Transverse colon (tissue), 4 donors: ENCODE results near the gene ACTN4. TPM values are rescaled to one million over a fixed set of nuclear protein-coding genes. Genes with fewer than 3 reads are reported as not detected.

Experiments
- DNase-seq: peaks from one replicate; pipeline ENCODE4 v3.0.0-alpha.2; 2019
- H3K27ac ChIP-seq, 4 donors: fragments of 200-600 bp; sonication (generic); 2 replicates each; pipeline ENCODE4 v1.5.1; 2016 to 2018; ENCODE audit warnings: inconsistent platforms in 4 of 4
- H3K27me3 ChIP-seq: fragments of 200-600 bp; sonication (generic); 2 replicates; pipeline ENCODE4 v1.5.1; 2017; ENCODE audit warnings: inconsistent platforms
- H3K36me3 ChIP-seq, 4 donors: fragments of 200-600 bp; sonication (generic); 2 replicates each; pipeline ENCODE4 v1.5.1; 2017 to 2019; ENCODE audit warnings: inconsistent platforms in 4 of 4
- H3K4me1 ChIP-seq, 4 donors: fragments of 200-600 bp; sonication (generic); 2 replicates each; pipeline ENCODE4 v1.5.1; 2017 to 2020; ENCODE audit warnings: inconsistent platforms in 4 of 4
- H3K4me3 ChIP-seq, 4 donors: fragments of 200-600 bp; sonication (generic); 1 replicate in 1 of 4; 2 replicates in 3 of 4; pipeline versions ENCODE4 v1.5.1 to v1.6.1; 2017 to 2019; ENCODE audit warnings: inconsistent platforms in 4 of 4
- H3K9me3 ChIP-seq, 2 donors: fragments of 200-600 bp; sonication (generic); 2 replicates each; pipeline ENCODE4 v1.5.1; 2017 to 2019; ENCODE audit warnings: inconsistent platforms in 2 of 2
- CTCF ChIP-seq, 5 experiments: fragments of 200-600 bp in 3 of 5; fragments of 450-650 bp in 2 of 5; sonication (generic) in 3 of 5; IDR thresholded peaks; 1 replicate in 2 of 5; 2 replicates in 3 of 5; pipeline ENCODE4 v1.5.1; 2016 to 2017; ENCODE audit warnings: antibody characterized with exemption in 5 of 5, inconsistent platforms in 3 of 5, mild to moderate bottlenecking in 2 of 5, moderate library complexity in 1 of 5
- EP300 ChIP-seq: sonication (generic); formaldehyde crosslinking; IDR thresholded peaks from one replicate; pipeline ENCODE4 v1.6.1; 2017; ENCODE audit warnings: antibody characterized with exemption, low read depth
- POLR2A ChIP-seq: fragments of 450-650 bp; IDR thresholded peaks from one replicate; pipeline ENCODE4 v1.6.1; 2016; ENCODE audit warnings: antibody characterized with exemption, mild to moderate bottlenecking, moderate library complexity
- POLR2AphosphoS5 ChIP-seq, 3 donors: sonication (generic); formaldehyde crosslinking; IDR thresholded peaks; one replicate each; pipeline ENCODE4 v1.6.1; 2016; ENCODE audit warnings: antibody characterized with exemption in 3 of 3
- WGBS, 2 donors: methylation state at CpG; one replicate each; pipeline ENCODE4 v1.1.5; 2018; ENCODE audit warnings: low coverage in 1 of 2; 5-methylcytosine and 5-hydroxymethylcytosine counted together
- in situ Hi-C, 4 donors: fragments of 200-750 bp; cut with MboI; loops; one replicate each; pipeline versions ENCODE4 v1.15.0 to v1.15.1; 2017; ENCODE audit warnings: low sequenced_read_pairs in 3 of 4, low pct_ligation_motif_present in 1 of 4, low pct_unique_long_range_greater_than_20kb in 1 of 4
- intact Hi-C: fragments of 100-400 bp; cut with DNase I; formaldehyde crosslinking; loops from one replicate; pipeline ENCODE4 v1.15.1; 2023; ENCODE audit warnings: low total_unique reads
- total RNA-seq, 4 donors: library from RNA; depleted of rRNA; stranded (reverse); fragments of >200 nt; gene quantifications; one replicate each; pipeline ENCODE4 v1.1.0, GENCODE V29; 2016

Gene ACTN4
- total RNA-seq, 4 donors from 2014 or later = 458 to 1,080 (median 723) TPM

GRCh38 chr19:38734176-38734425 lies 86.7 kb downstream of the ACTN4 start:
- in situ Hi-C loops (no loop called here), intact Hi-C loops (no loop called here)
- Histone ChIP-seq H3K4me1 (peaks cover 4 to 63% (median 47%) of the 10 kb centered on the region in 4 donors), H3K27me3 (no peaks in the 10 kb centered on the region), H3K27ac (peak overlapping the region; percentile 82 to 89 (median 85)), H3K36me3 (no peaks in the 10 kb centered on the region), H3K4me3 (no peak overlapping the region), H3K9me3 (no peaks in the 10 kb centered on the region)
- TF ChIP-seq EP300 (no peak), CTCF (IDR thresholded peaks at IDR 0.05) (no peak), POLR2AphosphoS5 (IDR thresholded peaks at IDR 0.05) (no peak), POLR2A (no peak)
- WGBS, 2 donors = 32% methylated on average over 4 of the region's 4 CpGs; no CpG with 5 or more reads in 1 of the 2 donors
- DNase-seq = no peak

GRCh38 chr19:38734426-38735256 lies 87.2 kb downstream of the ACTN4 start:
- H3K27me3 ChIP-seq = no peaks in the 10 kb centered on the region
- in situ Hi-C loops (no loop called here), intact Hi-C loops (no loop called here)
- TF ChIP-seq CTCF (IDR thresholded peaks at IDR 0.05) (no peak), POLR2AphosphoS5 (IDR thresholded peaks at IDR 0.05) (no peak), POLR2A (peak; percentile 33), EP300 (no peak)
- no peaks in the 10 kb centered on the region for H3K36me3 ChIP-seq
- DNase-seq = peak; percentile 56
- H3K4me3 ChIP-seq = peak overlapping the region in 2 of 4 donors; percentile 19 to 20
- peaks cover 4 to 57% (median 44%) of the 10 kb centered on the region in 4 donors for H3K4me1 ChIP-seq
- WGBS, 2 donors = 0 to 16% methylated on average over 1 to 6 of the region's 13 CpGs
- H3K27ac ChIP-seq = peak overlapping the region; percentile 82 to 89 (median 85)
- no peaks in the 10 kb centered on the region for H3K9me3 ChIP-seq

GRCh38 chr19:38735257-38735686 lies 87.8 kb downstream of the ACTN4 start:
- H3K36me3 ChIP-seq = no peaks in the 10 kb centered on the region
- H3K27ac ChIP-seq = peak overlapping the region; percentile 82 to 89 (median 85)
- H3K27me3 ChIP-seq = no peaks in the 10 kb centered on the region
- intact Hi-C loops (no loop called here), in situ Hi-C loops (no loop called here)
- H3K9me3 ChIP-seq = no peaks in the 10 kb centered on the region
- H3K4me1 ChIP-seq = peaks cover 4 to 55% (median 43%) of the 10 kb centered on the region in 4 donors
- peak; percentile 73 for DNase-seq
- TF ChIP-seq POLR2AphosphoS5 (IDR thresholded peaks at IDR 0.05) = peak in 1 of 3 donors; percentile 10
- peak; percentile 24 for TF ChIP-seq POLR2A
- TF ChIP-seq EP300 = no peak
- TF ChIP-seq CTCF (IDR thresholded peaks at IDR 0.05) = no peak
- peak overlapping the region in 2 of 4 donors; percentile 19 to 20 for H3K4me3 ChIP-seq
- 24% methylated on average over 15 of the region's 18 CpGs; no CpG with 5 or more reads in 1 of the 2 donors for WGBS, 2 donors

GRCh38 chr19:38736036-38736412 lies 88.6 kb downstream of the ACTN4 start:
- TF ChIP-seq POLR2AphosphoS5 (IDR thresholded peaks at IDR 0.05) (peak in 2 of 3 donors; percentile 45 to 52), POLR2A (peak; percentile 20), CTCF (IDR thresholded peaks at IDR 0.05) (no peak)
- peak; percentile 69 for DNase-seq
- Histone ChIP-seq H3K27ac (peak overlapping the region; percentile 43 to 81 (median 70)), H3K4me3 (peak overlapping the region; percentile 12 to 48 (median 36)), H3K9me3 (no peaks in the 10 kb centered on the region), H3K36me3 (no peaks in the 10 kb centered on the region), H3K4me1 (peaks cover 4 to 48% (median 38%) of the 10 kb centered on the region in 4 donors), H3K27me3 (no peaks in the 10 kb centered on the region)
- in situ Hi-C loops (no loop called here), intact Hi-C loops (no loop called here)
- WGBS, 2 donors = 3% methylated on average over 21 of the region's 42 CpGs; no CpG with 5 or more reads in 1 of the 2 donors
